Liver (tissue), 9 donors: ENCODE measurements around the gene TSC1. TPM values are rescaled to one million over a fixed set of nuclear protein-coding genes. Genes with fewer than 3 reads are reported as not detected.

Source experiments
- DNase-seq: peaks from one replicate; pipeline ENCODE4 v3.0.0-alpha.2; 2017; ENCODE audit warnings: low spot score
- H3K27ac ChIP-seq, 2 donors: one replicate each; pipeline ENCODE4 v1.7.0; 2013; ENCODE audit warnings: inconsistent platforms in 2 of 2, low read length in 2 of 2, control low read depth in 1 of 2, low read depth in 1 of 2, mild to moderate bottlenecking in 1 of 2
- H3K27me3 ChIP-seq, 4 donors: one replicate each; pipeline versions ENCODE4 v1.6.1 to v1.7.0; 2013; ENCODE audit warnings: low read length in 3 of 4, inconsistent platforms in 1 of 4, mild to moderate bottlenecking in 1 of 4, moderate library complexity in 1 of 4; ENCODE audit not compliant: control insufficient read depth in 4 of 4, insufficient read depth in 4 of 4
- H3K36me3 ChIP-seq, 4 donors: one replicate each; pipeline versions ENCODE4 v1.6.1 to v1.7.0; 2013; ENCODE audit warnings: low read length in 3 of 4, mild to moderate bottlenecking in 3 of 4, low read depth in 1 of 4, moderate library complexity in 1 of 4; ENCODE audit not compliant: control insufficient read depth in 4 of 4, insufficient read depth in 3 of 4
- H3K4me1 ChIP-seq, 4 donors: one replicate each; pipeline versions ENCODE4 v1.6.1 to v1.7.0; 2013; ENCODE audit warnings: low read length in 3 of 4, mild to moderate bottlenecking in 3 of 4, moderate library complexity in 1 of 4; ENCODE audit not compliant: control insufficient read depth in 4 of 4, insufficient read depth in 4 of 4
- H3K4me3 ChIP-seq, 3 donors: one replicate each; pipeline versions ENCODE4 v1.6.1 to v1.7.0; 2013; ENCODE audit warnings: low read length in 3 of 3, control low read depth in 1 of 3, low read depth in 1 of 3, mild to moderate bottlenecking in 1 of 3
- H3K9ac ChIP-seq, 2 donors: one replicate each; pipeline ENCODE4 v1.7.0; 2013; ENCODE audit warnings: low read length in 2 of 2, mild to moderate bottlenecking in 2 of 2, moderate library complexity in 2 of 2, control low read depth in 1 of 2, low read depth in 1 of 2
- H3K9me3 ChIP-seq, 4 donors: one replicate each; pipeline versions ENCODE4 v1.6.1 to v1.7.0; 2013; ENCODE audit warnings: low read length in 3 of 4; ENCODE audit not compliant: control insufficient read depth in 4 of 4
- EGR1 ChIP-seq, 2 donors: IDR thresholded peaks; 2 replicates each; pipeline ENCODE4 v1.6.1; 2016 to 2018; ENCODE audit warnings: antibody characterized with exemption in 2 of 2, low read depth in 2 of 2
- FOXA1 ChIP-seq: IDR thresholded peaks from 2 replicates; pipeline ENCODE4 v1.6.1; 2016; ENCODE audit warnings: antibody characterized with exemption
- FOXA2 ChIP-seq: IDR thresholded peaks from 2 replicates; pipeline ENCODE4 v1.6.1; 2016; ENCODE audit warnings: antibody characterized with exemption
- GABPA ChIP-seq, 2 donors: IDR thresholded peaks in 1 of 2; conservative IDR thresholded peaks in 1 of 2; 2 replicates each; pipeline ENCODE4 v1.6.1; 2016; ENCODE audit warnings: antibody characterized with exemption in 2 of 2, mild to moderate bottlenecking in 1 of 2, moderate library complexity in 1 of 2
- HNF4A ChIP-seq, 2 donors: conservative IDR thresholded peaks; 2 replicates each; pipeline ENCODE4 v1.6.1; 2016; ENCODE audit warnings: antibody characterized with exemption in 2 of 2, mild to moderate bottlenecking in 2 of 2
- HNF4G ChIP-seq: IDR thresholded peaks from 2 replicates; pipeline ENCODE4 v1.6.1; 2016; ENCODE audit warnings: antibody characterized with exemption
- JUND ChIP-seq, 2 donors: IDR thresholded peaks; 2 replicates each; pipeline ENCODE4 v1.6.1; 2016; ENCODE audit warnings: antibody characterized with exemption in 2 of 2
- NR2F2 ChIP-seq: IDR thresholded peaks from 2 replicates; pipeline ENCODE4 v1.6.1; 2016; ENCODE audit warnings: antibody characterized with exemption
- RAD21 ChIP-seq, 2 donors: IDR thresholded peaks; 2 replicates each; pipeline ENCODE4 v1.6.1; 2016; ENCODE audit warnings: antibody characterized with exemption in 2 of 2, mild to moderate bottlenecking in 2 of 2
- REST ChIP-seq: IDR thresholded peaks from 2 replicates; pipeline ENCODE4 v1.6.1; 2016; ENCODE audit warnings: antibody characterized with exemption, mild to moderate bottlenecking
- RXRA ChIP-seq, 2 donors: IDR thresholded peaks; 2 replicates each; pipeline ENCODE4 v1.6.1; 2017 to 2018; ENCODE audit warnings: antibody characterized with exemption in 2 of 2, mild to moderate bottlenecking in 1 of 2
- SP1 ChIP-seq: IDR thresholded peaks from 2 replicates; pipeline ENCODE4 v1.6.1; 2018; ENCODE audit warnings: antibody characterized with exemption, mild to moderate bottlenecking
- TAF1 ChIP-seq: conservative IDR thresholded peaks from 2 replicates; pipeline ENCODE4 v1.6.1; 2016; ENCODE audit warnings: antibody characterized with exemption, mild to moderate bottlenecking
- YY1 ChIP-seq: IDR thresholded peaks from 2 replicates; pipeline ENCODE4 v1.6.1; 2016; ENCODE audit warnings: antibody characterized with exemption, mild to moderate bottlenecking
- WGBS: extraction: QIAGEN DNeasy Blood & Tissue Kit; methylation state at CpG from one replicate; pipeline ENCODE4 v1.1.7; 2013; 5-methylcytosine and 5-hydroxymethylcytosine counted together
- polyA plus RNA-seq, 2 donors: library from polyadenylated mRNA; stranded (reverse) in 1 of 2; unstranded in 1 of 2; fragments of 200-250 nt in 1 of 2; fragments of >200 nt in 1 of 2; fragmentation: Nextera tagmentation in 1 of 2; extraction: Ambion mirVana in 1 of 2; gene quantifications; one replicate each; pipeline versions ENCODE4 v1.2.1 to v1.2.3, GENCODE V29; 2013 to 2015
- total RNA-seq, 2 donors: library from RNA; depleted of rRNA; stranded (reverse); fragments of >200 nt; gene quantifications; one replicate each; pipeline ENCODE4 v1.2.3, GENCODE V29; 2014
- TF ChIP-seq, protein P1 (sequence below): IDR thresholded peaks from 2 replicates; pipeline ENCODE4 v1.6.1; 2016; ENCODE audit warnings: antibody characterized with exemption
- TF ChIP-seq, protein P2 (sequence below): IDR thresholded peaks from 2 replicates; pipeline ENCODE4 v1.6.1; 2016; ENCODE audit warnings: antibody characterized with exemption
- TF ChIP-seq, protein P3 (sequence below): IDR thresholded peaks from 2 replicates; pipeline ENCODE4 v1.6.1; 2016; ENCODE audit warnings: antibody characterized with exemption
- TF ChIP-seq, protein P4 (sequence below): fragments of 150-350 bp; IDR thresholded peaks from 2 replicates; pipeline ENCODE4 v1.5.1; 2017; ENCODE audit warnings: improper control_type of control experiment, low read depth, low read length; ENCODE audit not compliant: missing input control
- donor health status: healthy.
- donor health status: healthy.
- donor health status: healthy.
- donor health status: healthy.
- donor health status: healthy.

TSC1 gene
- total and polyA plus RNA-seq, 4 donors: 4.6 to 33.5 (median 15.6) TPM

DNA sequence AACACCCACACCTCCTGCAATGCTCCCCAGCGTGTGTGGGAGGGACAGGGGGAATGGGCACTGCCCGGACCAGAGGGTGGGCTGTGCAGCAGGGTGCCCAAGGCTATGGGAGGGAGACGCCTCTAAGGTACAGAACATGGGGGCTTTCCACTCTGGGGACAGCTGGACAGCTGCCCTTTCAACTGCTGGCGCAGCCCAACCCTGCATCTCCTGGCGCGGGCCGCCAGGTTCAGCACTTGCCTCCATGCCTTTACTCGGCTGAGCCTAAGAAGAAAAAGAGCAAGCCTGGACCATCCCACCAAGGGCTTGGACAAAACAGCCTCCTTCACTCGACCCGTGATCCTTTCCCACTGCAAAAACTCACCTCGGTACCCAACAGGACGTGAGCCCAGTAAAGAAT is 81.3 kb downstream of the TSC1 start:
- H3K4me1 ChIP-seq: no peaks in the 10 kb centered on the region
- H3K27ac ChIP-seq: no peak overlapping the region
- WGBS: 86% methylated on average over 12 of the region's 12 CpGs
- H3K27me3 ChIP-seq: peaks cover 0 to 6% (median 0%) of the 10 kb centered on the region in 4 donors
- DNase-seq: no peak
- no peak overlapping the region for H3K4me3 ChIP-seq
- TF ChIP-seq FOXA2: no peak
- no peak for TF ChIP-seq FOXA1
- no peak for TF ChIP-seq REST
- TF ChIP-seq, protein P1, sequence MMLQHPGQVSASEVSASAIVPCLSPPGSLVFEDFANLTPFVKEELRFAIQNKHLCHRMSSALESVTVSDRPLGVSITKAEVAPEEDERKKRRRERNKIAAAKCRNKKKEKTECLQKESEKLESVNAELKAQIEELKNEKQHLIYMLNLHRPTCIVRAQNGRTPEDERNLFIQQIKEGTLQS: no peak
- TF ChIP-seq, protein P2, sequence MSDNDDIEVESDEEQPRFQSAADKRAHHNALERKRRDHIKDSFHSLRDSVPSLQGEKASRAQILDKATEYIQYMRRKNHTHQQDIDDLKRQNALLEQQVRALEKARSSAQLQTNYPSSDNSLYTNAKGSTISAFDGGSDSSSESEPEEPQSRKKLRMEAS: no peak
- no peak for TF ChIP-seq RAD21 (IDR thresholded peaks at IDR 0.05)
- TF ChIP-seq EGR1 (IDR thresholded peaks at IDR 0.05; ENCODE audit: low read depth in 2 of 2): no peak
- no peak for TF ChIP-seq NR2F2
- TF ChIP-seq SP1: no peak
- no peak for TF ChIP-seq RXRA (IDR thresholded peaks at IDR 0.05)
- no peak for TF ChIP-seq HNF4A (conservative IDR thresholded peaks at IDR 0.05)
- TF ChIP-seq, protein P3, sequence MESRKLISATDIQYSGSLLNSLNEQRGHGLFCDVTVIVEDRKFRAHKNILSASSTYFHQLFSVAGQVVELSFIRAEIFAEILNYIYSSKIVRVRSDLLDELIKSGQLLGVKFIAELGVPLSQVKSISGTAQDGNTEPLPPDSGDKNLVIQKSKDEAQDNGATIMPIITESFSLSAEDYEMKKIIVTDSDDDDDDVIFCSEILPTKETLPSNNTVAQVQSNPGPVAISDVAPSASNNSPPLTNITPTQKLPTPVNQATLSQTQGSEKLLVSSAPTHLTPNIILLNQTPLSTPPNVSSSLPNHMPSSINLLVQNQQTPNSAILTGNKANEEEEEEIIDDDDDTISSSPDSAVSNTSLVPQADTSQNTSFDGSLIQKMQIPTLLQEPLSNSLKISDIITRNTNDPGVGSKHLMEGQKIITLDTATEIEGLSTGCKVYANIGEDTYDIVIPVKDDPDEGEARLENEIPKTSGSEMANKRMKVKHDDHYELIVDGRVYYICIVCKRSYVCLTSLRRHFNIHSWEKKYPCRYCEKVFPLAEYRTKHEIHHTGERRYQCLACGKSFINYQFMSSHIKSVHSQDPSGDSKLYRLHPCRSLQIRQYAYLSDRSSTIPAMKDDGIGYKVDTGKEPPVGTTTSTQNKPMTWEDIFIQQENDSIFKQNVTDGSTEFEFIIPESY: no peak
- TF ChIP-seq, protein P4, sequence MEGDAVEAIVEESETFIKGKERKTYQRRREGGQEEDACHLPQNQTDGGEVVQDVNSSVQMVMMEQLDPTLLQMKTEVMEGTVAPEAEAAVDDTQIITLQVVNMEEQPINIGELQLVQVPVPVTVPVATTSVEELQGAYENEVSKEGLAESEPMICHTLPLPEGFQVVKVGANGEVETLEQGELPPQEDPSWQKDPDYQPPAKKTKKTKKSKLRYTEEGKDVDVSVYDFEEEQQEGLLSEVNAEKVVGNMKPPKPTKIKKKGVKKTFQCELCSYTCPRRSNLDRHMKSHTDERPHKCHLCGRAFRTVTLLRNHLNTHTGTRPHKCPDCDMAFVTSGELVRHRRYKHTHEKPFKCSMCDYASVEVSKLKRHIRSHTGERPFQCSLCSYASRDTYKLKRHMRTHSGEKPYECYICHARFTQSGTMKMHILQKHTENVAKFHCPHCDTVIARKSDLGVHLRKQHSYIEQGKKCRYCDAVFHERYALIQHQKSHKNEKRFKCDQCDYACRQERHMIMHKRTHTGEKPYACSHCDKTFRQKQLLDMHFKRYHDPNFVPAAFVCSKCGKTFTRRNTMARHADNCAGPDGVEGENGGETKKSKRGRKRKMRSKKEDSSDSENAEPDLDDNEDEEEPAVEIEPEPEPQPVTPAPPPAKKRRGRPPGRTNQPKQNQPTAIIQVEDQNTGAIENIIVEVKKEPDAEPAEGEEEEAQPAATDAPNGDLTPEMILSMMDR: no peak
- TF ChIP-seq GABPA (IDR thresholded peaks at IDR 0.05 in 1 of 2, conservative IDR thresholded peaks at IDR 0.05 in 1 of 2): no peak
- no peak for TF ChIP-seq TAF1
- TF ChIP-seq YY1: no peak
- TF ChIP-seq HNF4G: no peak
- TF ChIP-seq JUND (IDR thresholded peaks at IDR 0.05): no peak
- no peak overlapping the region for H3K9ac ChIP-seq
- no peaks in the 10 kb centered on the region for H3K36me3 ChIP-seq
- H3K9me3 ChIP-seq: no peaks in the 10 kb centered on the region
